HUES64 (cell line): ENCODE measurements around the gene SV2C.
"Not testable (repeated sequence)": the region's sequence is repeated elsewhere in the genome, so short reads cannot be mapped to it uniquely, and the experiment has no call there.

Source experiments
- H3K27ac ChIP-seq: 2 replicates; pipeline ENCODE4 v1.7.0; 2013; ENCODE audit warnings: low read depth, low read length, inconsistent platforms
- H3K27me3 ChIP-seq: 2 replicates; pipeline ENCODE4 v1.6.1; 2013; ENCODE audit warnings: mild to moderate bottlenecking, low read length; ENCODE audit not compliant: insufficient read depth
- H3K36me3 ChIP-seq: 2 replicates; pipeline ENCODE4 v1.6.1; 2013; ENCODE audit warnings: mild to moderate bottlenecking, low read length; ENCODE audit not compliant: insufficient read depth
- H3K4me1 ChIP-seq: 2 replicates; pipeline ENCODE4 v1.6.1; 2013; ENCODE audit warnings: mild to moderate bottlenecking, low read length, moderate library complexity; ENCODE audit not compliant: insufficient read depth
- H3K4me3 ChIP-seq: 2 replicates; pipeline ENCODE4 v1.5.1; 2013; ENCODE audit warnings: mild to moderate bottlenecking, low read length, moderate library complexity
- H3K9ac ChIP-seq: 2 replicates; pipeline ENCODE4 v1.6.1; 2013; ENCODE audit warnings: mild to moderate bottlenecking, low read depth, low read length
- H3K9me3 ChIP-seq: 2 replicates; pipeline ENCODE4 v1.6.1; 2013; ENCODE audit warnings: low read depth, low read length; ENCODE audit not compliant: insufficient read depth
- WGBS: fragments of 150-250, 120-280 bp; methylation state at CpG from one replicate; pipeline ENCODE4 v1.1.7; 2013; ENCODE audit warnings: missing lambda C conversion rate; 5-methylcytosine and 5-hydroxymethylcytosine counted together

SV2C gene

DNA sequence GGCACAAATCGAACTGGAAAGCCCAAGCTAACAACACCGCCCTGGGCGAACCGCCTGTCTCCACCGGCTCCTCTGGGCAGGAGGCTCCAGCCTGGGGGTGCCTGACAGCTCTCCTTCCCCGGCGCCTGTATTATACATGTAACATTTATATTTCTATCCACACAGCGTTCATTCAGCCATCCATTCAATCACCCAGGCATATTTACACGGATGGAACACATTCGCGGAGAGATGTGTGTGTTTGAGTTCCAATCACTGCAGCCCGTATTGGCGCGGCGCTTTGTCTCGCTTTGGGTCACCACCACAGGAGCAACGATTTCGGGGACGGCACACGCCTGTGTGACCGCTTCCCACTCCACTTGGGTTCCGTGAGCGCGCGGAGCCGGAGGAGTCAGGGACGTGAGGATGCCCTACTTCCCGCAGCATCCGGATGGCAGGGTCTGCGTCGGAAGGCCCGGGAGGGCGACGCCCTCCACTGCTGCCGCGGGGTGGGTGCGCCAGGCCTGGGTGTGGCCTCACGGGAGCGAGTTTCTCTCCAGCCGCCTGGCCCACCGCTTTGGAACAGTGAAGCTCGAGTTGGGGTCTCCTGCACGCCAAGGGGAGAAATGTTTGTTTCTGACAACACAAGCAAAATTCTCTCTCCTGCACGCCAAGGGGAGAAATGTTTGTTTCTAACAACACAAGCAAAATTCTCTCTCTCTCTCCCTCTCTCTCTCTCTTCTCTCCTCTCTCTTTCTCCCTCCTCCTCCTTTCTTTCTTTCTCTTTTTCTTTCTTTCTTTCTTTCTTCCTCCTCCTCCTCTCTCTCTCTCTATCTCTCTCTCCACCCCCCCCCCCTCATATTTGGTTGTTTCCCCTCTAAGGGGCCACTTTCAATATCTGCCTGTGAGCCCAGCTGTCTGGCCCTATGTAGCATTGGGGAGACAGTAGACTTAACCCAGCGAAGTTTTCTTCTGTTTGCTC lies 1.1 kb upstream of the SV2C start:
- Histone ChIP-seq H3K9me3 (no peaks in the 10 kb centered on the region), H3K27me3 (peaks cover 99% of the 10 kb centered on the region), H3K36me3 (no peaks in the 10 kb centered on the region), H3K4me3 (peak overlapping the region; percentile 68), H3K27ac (no peak overlapping the region), H3K4me1 (peaks cover 5% of the 10 kb centered on the region), H3K9ac (no peak overlapping the region)
- 6% methylated on average over 45 of the region's 45 CpGs for WGBS

DNA sequence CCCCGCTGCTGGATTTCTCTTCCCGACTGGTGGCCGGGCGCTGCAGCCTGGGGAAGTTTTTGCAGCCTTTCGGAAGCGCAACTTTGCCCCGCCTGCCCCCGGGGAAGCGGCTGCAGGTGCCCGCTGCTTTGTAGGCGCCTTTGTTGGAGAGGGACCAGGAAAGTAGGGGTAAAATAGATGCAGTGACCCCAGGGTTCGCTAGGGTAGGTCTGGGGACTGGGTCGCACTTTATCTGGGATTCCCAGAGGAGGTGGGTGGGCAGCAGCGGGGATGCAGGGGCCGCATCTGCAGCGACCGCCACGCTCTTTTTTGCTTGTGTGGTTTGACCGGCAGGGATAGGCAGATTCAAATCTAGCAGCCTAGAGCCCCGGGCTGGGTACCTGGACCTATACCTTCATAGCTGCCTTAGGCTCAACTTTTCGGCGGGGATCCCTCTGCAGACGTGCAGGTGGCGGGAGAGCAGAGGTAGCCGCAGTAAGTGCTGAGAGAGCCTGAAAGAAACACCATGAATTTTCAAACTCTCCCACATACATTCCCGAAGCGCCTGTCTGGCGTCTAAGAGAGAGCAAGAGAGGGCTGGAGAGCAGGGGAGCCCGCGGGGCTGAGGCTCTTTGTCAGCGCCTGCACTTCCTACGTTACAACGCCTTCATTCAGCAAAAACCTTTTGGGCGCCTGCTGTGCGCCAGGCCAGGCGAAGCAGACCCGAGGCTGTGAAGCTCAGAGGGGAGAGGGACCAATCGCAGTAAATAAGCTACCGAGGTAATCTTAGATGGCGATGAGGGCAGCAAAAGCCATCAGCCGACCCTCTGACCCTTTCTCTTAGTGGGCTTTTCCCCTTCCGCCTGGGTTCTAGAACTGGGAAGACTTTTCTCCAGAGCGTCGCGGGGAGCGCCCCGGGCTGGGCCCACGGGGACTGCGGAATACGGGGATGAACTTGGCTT lies 642 bp downstream of the SV2C start:
- no peaks in the 10 kb centered on the region for H3K9me3 ChIP-seq
- peaks cover 92% of the 10 kb centered on the region for H3K27me3 ChIP-seq
- no peak overlapping the region for H3K27ac ChIP-seq
- H3K4me3 ChIP-seq = peak overlapping the region; percentile 68
- no peak overlapping the region for H3K9ac ChIP-seq
- WGBS = under 1% methylated on average over 50 of the region's 50 CpGs
- H3K36me3 ChIP-seq = no peaks in the 10 kb centered on the region
- peaks cover 5% of the 10 kb centered on the region for H3K4me1 ChIP-seq

DNA sequence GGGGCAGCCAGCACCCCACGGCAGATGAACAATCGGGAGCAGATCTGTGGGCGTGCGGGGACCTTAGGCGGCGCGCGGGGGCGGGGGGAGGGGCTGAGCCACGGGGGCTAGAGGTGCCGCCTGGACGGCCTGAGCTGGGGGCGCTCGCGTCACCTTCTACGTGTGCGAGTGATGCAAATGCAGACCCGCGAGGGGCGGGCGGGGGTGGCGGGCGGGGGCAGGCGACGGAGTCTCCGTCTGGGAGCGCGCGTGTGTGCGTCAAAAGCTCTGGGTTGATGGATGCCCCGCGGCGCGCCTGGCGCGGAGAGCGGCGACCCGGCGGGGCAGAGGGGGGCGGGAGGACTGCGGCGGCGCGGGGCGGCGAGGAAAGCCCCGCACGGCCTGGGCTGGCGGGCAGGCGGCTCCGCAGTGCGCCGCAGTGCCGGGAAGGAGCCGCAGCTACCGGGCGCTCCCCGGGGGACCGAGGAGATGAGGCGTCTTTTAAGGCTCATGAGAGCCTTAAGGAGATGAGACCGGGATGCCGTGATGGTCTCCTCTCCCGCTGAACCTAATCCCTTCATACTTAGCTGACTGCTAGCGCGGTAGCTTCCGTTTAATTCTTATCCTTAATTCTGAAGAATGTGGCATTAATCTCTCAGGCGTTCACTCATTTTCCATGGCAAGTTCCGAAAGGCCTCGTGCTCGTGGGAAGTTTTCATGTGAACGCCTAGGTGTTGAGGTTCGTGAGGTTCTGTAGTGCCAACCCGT lies 1.5 kb downstream of the SV2C start:
- H3K4me1 ChIP-seq = peaks cover 5% of the 10 kb centered on the region
- 1% methylated on average over 74 of the region's 74 CpGs for WGBS
- no peak overlapping the region for H3K27ac ChIP-seq
- peaks cover 83% of the 10 kb centered on the region for H3K27me3 ChIP-seq
- H3K9ac ChIP-seq = peak overlapping the region; percentile 47
- no peaks in the 10 kb centered on the region for H3K9me3 ChIP-seq
- H3K4me3 ChIP-seq = peak overlapping the region; percentile 68
- H3K36me3 ChIP-seq = no peaks in the 10 kb centered on the region

DNA sequence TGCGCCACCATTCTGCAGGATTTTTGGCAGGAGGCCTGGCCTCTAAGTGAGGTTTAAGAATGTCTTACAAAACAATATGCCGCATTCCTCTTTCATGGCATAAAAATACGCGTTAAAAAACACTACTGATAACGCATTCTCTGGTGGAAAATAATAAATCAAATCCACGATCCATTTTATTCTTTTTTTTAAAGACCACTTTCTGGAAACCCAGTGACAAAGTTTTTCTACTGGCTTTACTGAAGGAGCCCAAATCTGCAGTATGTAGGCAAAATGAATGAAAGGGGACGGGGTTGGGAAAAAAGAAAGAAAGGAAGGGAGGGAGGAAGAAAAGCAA lies 2.0 kb downstream of the SV2C start:
- peaks cover 78% of the 10 kb centered on the region for H3K27me3 ChIP-seq
- 52% methylated on average over 7 of the region's 7 CpGs for WGBS
- no peaks in the 10 kb centered on the region for H3K9me3 ChIP-seq
- H3K27ac ChIP-seq = no peak overlapping the region
- no peak overlapping the region; the same call in 1 of the 2 replicates for H3K9ac ChIP-seq
- H3K36me3 ChIP-seq = no peaks in the 10 kb centered on the region
- H3K4me1 ChIP-seq = peaks cover 5% of the 10 kb centered on the region
- peak overlapping the region; percentile 68 for H3K4me3 ChIP-seq

DNA sequence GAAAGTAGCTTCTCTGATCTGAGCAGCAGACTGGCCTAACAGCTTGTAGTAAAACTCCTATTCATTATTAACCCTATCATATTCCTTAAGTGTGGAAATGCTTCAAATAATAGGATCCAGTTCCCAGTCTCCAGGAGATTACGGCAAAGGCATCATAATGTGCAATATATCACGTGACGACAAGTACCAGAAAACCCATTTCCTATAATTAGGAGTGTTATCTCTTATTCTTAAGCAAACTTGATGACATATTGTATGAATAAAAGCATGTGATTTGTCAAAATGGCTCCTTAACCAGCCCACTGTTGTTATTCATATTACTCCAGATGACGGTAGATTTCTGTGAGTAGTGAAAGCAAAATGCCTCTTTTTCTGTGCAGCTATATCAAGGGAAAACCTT lies 2.9 kb downstream of the SV2C start:
- Histone ChIP-seq H3K9ac (no peak overlapping the region), H3K27ac (no peak overlapping the region), H3K4me3 (no peak overlapping the region), H3K4me1 (peaks cover 5% of the 10 kb centered on the region), H3K27me3 (peaks cover 72% of the 10 kb centered on the region), H3K9me3 (no peaks in the 10 kb centered on the region), H3K36me3 (no peaks in the 10 kb centered on the region)
- WGBS = 100% methylated on average over 2 of the region's 4 CpGs

DNA sequence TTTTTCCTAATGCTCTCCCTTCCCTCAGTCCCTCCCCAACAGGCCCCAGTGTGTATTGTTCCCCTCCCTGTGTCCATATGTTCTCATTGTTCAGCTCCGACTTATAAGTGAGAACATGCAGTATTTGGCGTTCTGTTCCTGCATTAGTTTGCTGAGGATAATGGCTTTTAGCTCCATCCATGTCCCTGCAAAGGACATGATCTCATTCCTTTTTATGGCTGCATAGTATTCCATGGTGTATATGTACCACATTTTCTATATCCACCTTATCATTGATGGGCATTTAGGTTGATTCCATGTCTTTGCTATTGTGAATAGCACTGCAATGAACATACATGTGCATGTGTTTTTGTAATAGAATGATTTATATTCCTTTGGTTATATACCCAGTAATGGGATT lies 6.0 kb downstream of the SV2C start:
- H3K9ac ChIP-seq, H3K9me3 ChIP-seq, H3K36me3 ChIP-seq, H3K4me3 ChIP-seq, H3K27ac ChIP-seq, H3K4me1 ChIP-seq: not testable (repeated sequence)
- WGBS = 97% methylated on average over 2 of the region's 2 CpGs
- peaks cover 41% of the 10 kb centered on the region for H3K27me3 ChIP-seq

DNA sequence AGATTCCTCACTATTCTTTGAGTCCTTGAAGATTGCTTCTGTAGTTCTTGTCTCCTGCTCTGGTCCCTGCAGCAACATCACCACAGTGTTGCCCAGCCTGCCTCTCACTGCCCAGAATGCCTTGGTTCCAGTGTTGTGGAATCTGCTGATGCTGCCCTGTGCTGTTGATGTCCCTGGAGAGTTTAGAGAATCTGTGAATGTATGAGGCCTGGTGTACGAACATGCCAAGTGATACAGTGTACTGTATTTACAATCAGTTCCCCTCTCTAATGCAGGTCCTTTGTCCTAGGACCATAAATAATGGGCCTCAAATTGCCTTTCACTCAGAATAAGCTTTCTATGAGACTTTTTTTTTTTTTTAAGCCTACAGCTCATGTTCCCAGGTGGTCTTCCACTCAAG lies 8.2 kb downstream of the SV2C start:
- WGBS = 89% methylated on average over 1 of the region's 1 CpG

DNA sequence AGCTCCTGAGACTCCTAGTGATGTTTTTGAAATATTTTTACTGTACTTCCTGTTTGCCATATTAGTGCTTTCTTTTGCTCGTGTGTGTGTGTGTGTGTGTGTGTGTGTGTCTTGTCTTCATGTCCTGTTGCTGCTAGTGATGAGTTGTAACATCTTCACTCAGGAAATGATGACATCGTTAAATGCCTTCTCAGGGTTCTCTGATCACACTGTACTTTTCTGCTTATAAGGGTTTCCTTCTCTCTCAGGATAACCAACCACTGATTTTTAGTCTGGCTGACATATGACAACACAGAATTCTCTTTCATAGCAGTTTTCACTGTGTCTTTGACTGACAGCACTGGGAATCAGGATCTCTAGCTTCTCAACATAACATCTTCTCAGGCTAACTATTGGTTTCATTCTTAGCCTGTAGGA lies 16.1 kb downstream of the SV2C start:
- Histone ChIP-seq H3K4me3 (no peak overlapping the region), H3K4me1 (no peaks in the 10 kb centered on the region), H3K27me3 (no peaks in the 10 kb centered on the region), H3K9ac (no peak overlapping the region), H3K9me3 (no peaks in the 10 kb centered on the region), H3K36me3 (no peaks in the 10 kb centered on the region), H3K27ac (no peak overlapping the region)
- 92% methylated on average over 2 of the region's 2 CpGs for WGBS

More for the DNA sequence above, 8.2 kb downstream of the SV2C start:
- H3K4me3 ChIP-seq = no peak overlapping the region
- H3K27me3 ChIP-seq = peaks cover 20% of the 10 kb centered on the region
- no peak overlapping the region for H3K27ac ChIP-seq
- H3K9ac ChIP-seq = no peak overlapping the region
- H3K36me3 ChIP-seq = no peaks in the 10 kb centered on the region
- no peaks in the 10 kb centered on the region for H3K4me1 ChIP-seq
- no peaks in the 10 kb centered on the region for H3K9me3 ChIP-seq

DNA sequence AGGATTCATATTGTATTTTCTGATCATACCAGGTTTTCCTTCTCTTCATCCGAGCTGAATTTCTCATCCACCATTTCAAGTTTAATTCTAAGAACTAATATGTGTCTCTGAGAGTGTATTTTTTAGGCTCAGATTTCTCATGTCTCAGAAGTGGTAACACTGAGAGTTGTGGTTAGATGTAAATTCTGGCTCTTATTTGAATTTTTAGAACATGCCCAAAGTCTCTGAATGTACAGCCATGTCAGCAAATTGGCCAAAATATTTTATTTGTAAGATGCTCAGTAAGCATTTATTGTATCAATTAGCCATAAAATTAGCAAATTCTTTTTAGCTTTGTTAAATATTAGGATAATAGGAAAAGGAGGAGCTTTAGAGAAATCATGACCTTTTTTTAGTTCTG lies 16.6 kb downstream of the SV2C start:
- H3K4me3 ChIP-seq = no peak overlapping the region
- no peak overlapping the region for H3K9ac ChIP-seq
- no peak overlapping the region for H3K27ac ChIP-seq
- H3K9me3 ChIP-seq = no peaks in the 10 kb centered on the region
- WGBS = no CpG with 5 or more reads among the region's 1 CpG
- H3K27me3 ChIP-seq = no peaks in the 10 kb centered on the region
- no peaks in the 10 kb centered on the region for H3K4me1 ChIP-seq
- H3K36me3 ChIP-seq = no peaks in the 10 kb centered on the region

DNA sequence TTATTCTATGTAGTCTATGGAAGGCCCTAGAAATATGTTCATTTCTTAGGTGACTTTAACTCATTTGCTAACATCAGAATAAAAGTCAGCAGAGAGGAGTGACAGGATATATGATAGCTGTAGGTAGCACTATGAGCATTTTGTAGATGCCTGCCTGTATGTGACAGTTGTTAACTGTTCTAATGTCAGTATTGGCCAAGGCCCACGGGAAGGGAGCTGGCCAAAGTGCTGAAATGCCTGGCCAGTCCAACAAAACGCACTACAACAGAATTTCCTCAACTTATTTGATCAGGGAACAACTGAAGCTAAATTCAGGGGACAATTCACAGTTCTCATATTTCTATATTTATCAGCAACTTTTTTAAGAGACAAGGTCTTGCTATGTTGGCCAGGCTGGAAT lies 20.8 kb downstream of the SV2C start:
- no peaks in the 10 kb centered on the region for H3K27me3 ChIP-seq
- no peak overlapping the region for H3K9ac ChIP-seq
- 5% methylated on average over 2 of the region's 2 CpGs for WGBS
- no peaks in the 10 kb centered on the region for H3K36me3 ChIP-seq
- no peak overlapping the region for H3K4me3 ChIP-seq
- H3K4me1 ChIP-seq = no peaks in the 10 kb centered on the region
- H3K9me3 ChIP-seq = no peaks in the 10 kb centered on the region
- no peak overlapping the region for H3K27ac ChIP-seq
